NCI-H446 treated with DMSO at 0.1 percent for 48 hours (cell line): ENCODE results near the gene TSC22D4.
A peak's percentile ranks its signal among the peaks of the same experiment; 100 is the strongest.
"Not testable (repeated sequence)": the region's sequence is repeated elsewhere in the genome, so short reads cannot be mapped to it uniquely, and the experiment has no call there.

Experiments used
- DNase-seq: peaks from one replicate; lab custom pipeline; 2025; lab: John Stamatoyannopoulos, UW

TSC22D4 gene

GRCh38 chr7:100444311-100445278 lies 34.4 kb downstream of the TSC22D4 start:
- no peak for DNase-seq

- no peak for DNase-seq
Observed at GRCh38 chr7:100443096-100443840, 35.7 kb downstream of the TSC22D4 start.

GRCh38 chr7:100441641-100442535 lies 37.1 kb downstream of the TSC22D4 start:
- no peak for DNase-seq

- DNase-seq, result not testable (repeated sequence)
Observed at GRCh38 chr7:100439244-100439643, 39.8 kb downstream of the TSC22D4 start.

- DNase-seq, result not testable (repeated sequence)
Observed at GRCh38 chr7:100438731-100439130, 40.3 kb downstream of the TSC22D4 start.

- DNase-seq, result no peak
Observed at GRCh38 chr7:100438172-100438571, 40.8 kb downstream of the TSC22D4 start.

- no peak for DNase-seq
Observed at GRCh38 chr7:100437150-100438100, 41.6 kb downstream of the TSC22D4 start.

- DNase-seq, result no peak
Observed at GRCh38 chr7:100435401-100436304, 43.4 kb downstream of the TSC22D4 start.

GRCh38 chr7:100434297-100435144 lies 44.5 kb downstream of the TSC22D4 start:
- no peak for DNase-seq

GRCh38 chr7:100433592-100434296 lies 45.3 kb downstream of the TSC22D4 start:
- no peak for DNase-seq

- DNase-seq, result no peak
Observed at GRCh38 chr7:100433276-100433591, 45.8 kb downstream of the TSC22D4 start.

- DNase-seq, result no peak
Observed at GRCh38 chr7:100432621-100433275, 46.3 kb downstream of the TSC22D4 start.

GRCh38 chr7:100432053-100432452 lies 47.0 kb downstream of the TSC22D4 start:
- no peak for DNase-seq

- DNase-seq, result no peak
Observed at GRCh38 chr7:100431286-100431735, 47.7 kb downstream of the TSC22D4 start.

- DNase-seq, result no peak
Observed at GRCh38 chr7:100430493-100431285, 48.3 kb downstream of the TSC22D4 start.

- peak; percentile 91 for DNase-seq
Observed at GRCh38 chr7:100429637-100430492, 49.1 kb downstream of the TSC22D4 start, which contains the start of gene MEPCE. TSS of gene MEPCE (plus strand) at chr7:100429831. CDS start at chr7:100430019, 188 bp downstream.
